ENCODE data around the gene SIRPG. TPM values are rescaled to one million over a fixed set of nuclear protein-coding genes. Genes with fewer than 3 reads are reported as not detected.

SIRPG gene
- polyA plus RNA-seq, 1 of the 3 experiments (the other 2 are of a cell fraction) = not detected

GRCh38 chr20:1595333-1595732 is 62.2 kb downstream of the SIRPG start:
- no peak for TF ChIP-seq RXRA (IDR thresholded peaks at IDR 0.05; ENCODE audit: borderline replicate concordance, low read depth)
- no peak for TF ChIP-seq RCOR1 (IDR thresholded peaks at IDR 0.05; ENCODE audit: low read length)
- TF ChIP-seq REST (IDR thresholded peaks at IDR 0.05; ENCODE audit: low read depth, low read length) = no peak
- no peak for TF ChIP-seq ELF1 (IDR thresholded peaks at IDR 0.05)
- TF ChIP-seq RAD21 (IDR thresholded peaks at IDR 0.05; ENCODE audit: low read length) = no peak
- no peak for TF ChIP-seq RFX5 (IDR thresholded peaks at IDR 0.05; ENCODE audit: low read length)
- no peak for TF ChIP-seq MAX (IDR thresholded peaks at IDR 0.05; ENCODE audit: low read depth)
- no peak for TF ChIP-seq IRF3 (IDR thresholded peaks at IDR 0.05; ENCODE audit: low read depth, low read length)
- no peak for TF ChIP-seq GABPA (IDR thresholded peaks at IDR 0.05; ENCODE audit: low read depth)
- no peak for TF ChIP-seq TEAD4 (IDR thresholded peaks at IDR 0.05; ENCODE audit: borderline replicate concordance, insufficient read depth)
- TF ChIP-seq YY1 (IDR thresholded peaks at IDR 0.05; ENCODE audit: low read depth) = no peak
- TF ChIP-seq NRF1 (IDR thresholded peaks at IDR 0.05; ENCODE audit: low read depth, low read length) = no peak
- TF ChIP-seq JUND (IDR thresholded peaks at IDR 0.05) = no peak
- TF ChIP-seq FOXM1 (IDR thresholded peaks at IDR 0.05; ENCODE audit: low read depth) = no peak
- no peak for TF ChIP-seq SMC3 (IDR thresholded peaks at IDR 0.05; ENCODE audit: low read depth, low read length)
- TF ChIP-seq EP300 (IDR thresholded peaks at IDR 0.05; ENCODE audit: borderline replicate concordance in 1 of 2, low read depth in 1 of 2, low read length in 1 of 2) = no peak
- TF ChIP-seq ZBTB33 (IDR thresholded peaks at IDR 0.05; ENCODE audit: borderline replicate concordance, low read depth) = no peak
- TF ChIP-seq TAF1 (IDR thresholded peaks at IDR 0.05; ENCODE audit: borderline replicate concordance, low read depth, low read length) = no peak
- H3K4me2 ChIP-seq = no peak overlapping the region
- no peak overlapping the region for H3K9ac ChIP-seq
- no peak overlapping the region for H3K4me3 ChIP-seq (ENCODE audit: low read depth in 2 of 2, low read length in 1 of 2)
- no peak overlapping the region for H2AFZ ChIP-seq (ENCODE audit: low read depth)
- H3K27ac ChIP-seq (ENCODE audit: low read depth in 2 of 2, low read length in 1 of 2) = no peak overlapping the region
- H3K4me1 ChIP-seq (ENCODE audit: control insufficient read depth in 1 of 2, insufficient read depth in 2 of 2, low read depth in 1 of 2, low read length in 1 of 2) = no peaks in the 10 kb centered on the region
- no peaks in the 10 kb centered on the region for H4K20me1 ChIP-seq (ENCODE audit: insufficient read depth)
- no peaks in the 10 kb centered on the region for H3K27me3 ChIP-seq (ENCODE audit: insufficient read depth)
- no peaks in the 10 kb centered on the region for H3F3A ChIP-seq (replicated peaks; ENCODE audit: insufficient read depth)
- no peak for DNase-seq
- no peaks in the 10 kb centered on the region for H3K79me2 ChIP-seq (ENCODE audit: insufficient read depth)
- ChIA-PET CTCF (no interaction called here), POLR2A (no interaction called here)
- WGBS (ENCODE audit: low lambda C conversion rate) = no CpG with 5 or more reads among the region's 1 CpG
- no peaks in the 10 kb centered on the region for H3K9me2 ChIP-seq
- H3K36me3 ChIP-seq (replicated peaks in 1 of 2; ENCODE audit: control insufficient read depth in 1 of 2, insufficient read depth in 2 of 2, low read length in 1 of 2) = no peaks in the 10 kb centered on the region
- H3K9me3 ChIP-seq = no peaks in the 10 kb centered on the region
